Left ventricle myocardium inferior (tissue), 1 donor: ENCODE data around the gene ISCU. TPM values are rescaled to one million over a fixed set of nuclear protein-coding genes. Genes with fewer than 3 reads are reported as not detected.

Experiments used
- DNase-seq: peaks from one replicate; pipeline ENCODE4 v3.0.0-alpha.2; 2020
- H3K27ac ChIP-seq: fragments of 200-600 bp; replicated peaks from 2 replicates; pipeline ENCODE4 v1.8.0; 2021
- H3K27me3 ChIP-seq: fragments of 200-600 bp; 2 replicates; pipeline ENCODE4 v1.8.0; 2021; ENCODE audit warnings: low read depth
- H3K36me3 ChIP-seq: fragments of 200-600 bp; 2 replicates; pipeline ENCODE4 v1.8.0; 2021
- H3K4me1 ChIP-seq: fragments of 200-600 bp; 2 replicates; pipeline ENCODE4 v1.8.0; 2021
- H3K4me3 ChIP-seq: fragments of 200-600 bp; 2 replicates; pipeline ENCODE4 v1.8.0; 2021; ENCODE audit warnings: mild to moderate bottlenecking, moderate library complexity
- H3K9me3 ChIP-seq: fragments of 200-600 bp; replicated peaks from 2 replicates; pipeline ENCODE4 v1.8.0; 2021
- CTCF ChIP-seq: fragments of 200-600 bp; IDR thresholded peaks from 2 replicates; pipeline ENCODE4 v1.8.0; 2021; ENCODE audit warnings: antibody characterized with exemption, mild to moderate bottlenecking, borderline replicate concordance
- intact Hi-C: fragments of 100-400 bp; cut with micrococcal nuclease; formaldehyde crosslinking; loops from one replicate; pipeline ENCODE4 v1.11.0; 2022
- total RNA-seq: library from RNA; stranded (reverse); fragmentation: NEBNext Ultra II Directional; extraction: Animal tissue kit (Norgen Biotek cat#: 25700); gene quantifications from one replicate; pipeline ENCODE4 v1.2.1, GENCODE V29; 2021
- donor health status: DM: no; HTN: yes; CAD: no; lungs with severe emphysema.

ISCU gene
- total RNA-seq, 1 donor from 2014 or later: 560 TPM

- Histone ChIP-seq H3K4me3 (no peak overlapping the region), H3K27me3 (no peaks in the 10 kb centered on the region), H3K4me1 (no peaks in the 10 kb centered on the region), H3K9me3 (no peaks in the 10 kb centered on the region), H3K36me3 (no peaks in the 10 kb centered on the region), H3K27ac (no peak overlapping the region)
- DNase-seq: no peak
- TF ChIP-seq CTCF: no peak
- intact Hi-C loops: no loop called here
Measured at GRCh38 chr12:108594960-108595710, 32.7 kb downstream of the ISCU start.

- Histone ChIP-seq H3K27ac (no peak overlapping the region), H3K36me3 (no peaks in the 10 kb centered on the region), H3K9me3 (no peaks in the 10 kb centered on the region), H3K4me3 (no peak overlapping the region), H3K4me1 (no peaks in the 10 kb centered on the region), H3K27me3 (no peaks in the 10 kb centered on the region)
- no peak for DNase-seq
- intact Hi-C loops: no loop called here
- no peak for TF ChIP-seq CTCF
Measured at GRCh38 chr12:108595711-108596647, 33.6 kb downstream of the ISCU start.

- Histone ChIP-seq H3K36me3 (no peaks in the 10 kb centered on the region), H3K4me1 (no peaks in the 10 kb centered on the region), H3K27me3 (no peaks in the 10 kb centered on the region), H3K9me3 (no peaks in the 10 kb centered on the region), H3K4me3 (peak overlapping the region; percentile 43), H3K27ac (no peak overlapping the region)
- intact Hi-C loops: no loop called here
- TF ChIP-seq CTCF: no peak
- no peak for DNase-seq
Measured at GRCh38 chr12:108596854-108597558, 34.6 kb downstream of the ISCU start.

GRCh38 chr12:108597559-108598471, 35.4 kb downstream of the ISCU start, which contains the start of gene TMEM119:
TMEM119 (minus strand) TSS chr12:108598084; CDS start chr12:108592383, 5,701 bp downstream.
- H3K36me3 ChIP-seq: no peaks in the 10 kb centered on the region
- H3K4me1 ChIP-seq: no peaks in the 10 kb centered on the region
- TF ChIP-seq CTCF: no peak
- peak; percentile 39 for DNase-seq
- H3K9me3 ChIP-seq: no peaks in the 10 kb centered on the region
- H3K4me3 ChIP-seq: peak within 1 kb of the TSS; percentile 43
- no peaks in the 10 kb centered on the region for H3K27me3 ChIP-seq
- intact Hi-C loops: no loop called here
- H3K27ac ChIP-seq: no peak within 1 kb of the TSS
